ENCODE data around the gene TSPAN2. TPM values are rescaled to one million over a fixed set of nuclear protein-coding genes. Genes with fewer than 3 reads are reported as not detected.

TSPAN2 gene
- polyA plus RNA-seq, 1 of the 3 experiments (the other 2 are of a cell fraction), result 0.23 TPM

- no peak overlapping the region for H2AFZ ChIP-seq (ENCODE audit: low read depth)
- no peaks in the 10 kb centered on the region for H3K4me1 ChIP-seq (ENCODE audit: control insufficient read depth in 1 of 2, insufficient read depth in 2 of 2, low read depth in 1 of 2, low read length in 1 of 2)
- WGBS (ENCODE audit: low lambda C conversion rate), result 35% methylated on average over 9 of the region's 9 CpGs
- no peaks in the 10 kb centered on the region for H3K36me3 ChIP-seq (replicated peaks in 1 of 2; ENCODE audit: control insufficient read depth in 1 of 2, insufficient read depth in 2 of 2, low read length in 1 of 2)
- H3K4me3 ChIP-seq (ENCODE audit: low read depth in 2 of 2, low read length in 1 of 2), result no peak overlapping the region; a peak in 1 of 4 replicates
- no peaks in the 10 kb centered on the region for H3K9me3 ChIP-seq
- no peaks in the 10 kb centered on the region for H4K20me1 ChIP-seq (ENCODE audit: insufficient read depth)
- no peak overlapping the region for H3K4me2 ChIP-seq
- ChIA-PET CTCF (interaction anchor here (0.6 to 5.4 kb wide), 34 partner anchors 9 to 706 kb away, joined by 3 to 84 read pairs (median 5); partner anchors contain the start of genes TSHB and TSPAN2), POLR2A (no interaction called here)
- TF ChIP-seq TCF12 (IDR thresholded peaks at IDR 0.05) (no peak), TAF1 (IDR thresholded peaks at IDR 0.05; ENCODE audit: borderline replicate concordance, low read depth, low read length) (no peak), JUND (IDR thresholded peaks at IDR 0.05) (no peak), EZH2phosphoT487 (IDR thresholded peaks at IDR 0.05; ENCODE audit: borderline replicate concordance, low read depth) (no peak), YY1 (IDR thresholded peaks at IDR 0.05; ENCODE audit: low read depth) (no peak), RAD21 (IDR thresholded peaks at IDR 0.05; ENCODE audit: low read length) (peak; percentile 68), FOXJ3 (CRISPR knock-in tag; IDR thresholded peaks at IDR 0.05) (no peak), SMC3 (IDR thresholded peaks at IDR 0.05; ENCODE audit: low read depth, low read length) (peak; percentile 53), TEAD4 (IDR thresholded peaks at IDR 0.05; ENCODE audit: borderline replicate concordance, insufficient read depth) (no peak), CTCF (IDR thresholded peaks at IDR 0.05) (peak; percentile 88)
- TF ChIP-seq, protein P1, sequence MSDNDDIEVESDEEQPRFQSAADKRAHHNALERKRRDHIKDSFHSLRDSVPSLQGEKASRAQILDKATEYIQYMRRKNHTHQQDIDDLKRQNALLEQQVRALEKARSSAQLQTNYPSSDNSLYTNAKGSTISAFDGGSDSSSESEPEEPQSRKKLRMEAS (IDR thresholded peaks at IDR 0.05; ENCODE audit: low read depth), result no peak
- no peaks in the 10 kb centered on the region for H3K79me2 ChIP-seq (ENCODE audit: insufficient read depth)
- DNase-seq, result peak; percentile 61
- H3K27me3 ChIP-seq (ENCODE audit: insufficient read depth), result no peaks in the 10 kb centered on the region
- H3F3A ChIP-seq (replicated peaks; ENCODE audit: insufficient read depth), result no peaks in the 10 kb centered on the region
- no peak overlapping the region for H3K27ac ChIP-seq (ENCODE audit: low read depth in 2 of 2, low read length in 1 of 2)
- no peaks in the 10 kb centered on the region for H3K9me2 ChIP-seq
- no peak overlapping the region for H3K9ac ChIP-seq
Measured at GRCh38 chr1:115052454-115053083, 36.7 kb downstream of the TSPAN2 start.

DNA sequence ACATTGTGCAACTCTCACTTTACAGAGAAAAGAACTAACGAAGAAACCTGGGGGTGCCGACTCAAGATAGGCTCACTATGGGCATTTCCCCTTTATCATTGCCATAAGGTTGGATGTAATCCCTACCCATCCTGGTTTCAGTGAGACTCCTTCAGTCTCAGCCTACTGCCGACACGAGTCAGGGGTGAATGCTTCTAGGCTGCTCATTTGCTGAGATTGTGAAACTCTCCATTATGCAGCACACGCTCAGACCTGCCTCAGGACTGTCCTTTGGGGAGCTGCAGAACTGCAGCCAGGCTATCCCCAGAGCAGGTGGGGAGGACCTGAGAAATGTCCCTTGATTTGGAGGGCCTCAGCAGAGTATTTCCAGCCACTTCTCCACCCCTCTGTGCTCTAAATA lies 37.5 kb downstream of the TSPAN2 start:
- ChIA-PET POLR2A (no interaction called here), CTCF (interaction anchor here (0.5 to 5.4 kb wide), 21 partner anchors 10 to 705 kb away, joined by 3 to 84 read pairs (median 5); partner anchors contain the start of gene TSPAN2)
- no peaks in the 10 kb centered on the region for H3K36me3 ChIP-seq (replicated peaks in 1 of 2; ENCODE audit: control insufficient read depth in 1 of 2, insufficient read depth in 2 of 2, low read length in 1 of 2)
- 51% methylated on average over 4 of the region's 5 CpGs for WGBS (ENCODE audit: low lambda C conversion rate)
- DNase-seq, result no peak
- no peaks in the 10 kb centered on the region for H3K79me2 ChIP-seq (ENCODE audit: insufficient read depth)
- H3K9me3 ChIP-seq, result no peaks in the 10 kb centered on the region
- no peaks in the 10 kb centered on the region for H3K4me1 ChIP-seq (ENCODE audit: control insufficient read depth in 1 of 2, insufficient read depth in 2 of 2, low read depth in 1 of 2, low read length in 1 of 2)
- H3K4me3 ChIP-seq (ENCODE audit: low read depth in 2 of 2, low read length in 1 of 2), result no peak overlapping the region
- H3K27ac ChIP-seq (ENCODE audit: low read depth in 2 of 2, low read length in 1 of 2), result no peak overlapping the region
- no peaks in the 10 kb centered on the region for H3K9me2 ChIP-seq
- no peak overlapping the region for H3K4me2 ChIP-seq
- no peaks in the 10 kb centered on the region for H4K20me1 ChIP-seq (ENCODE audit: insufficient read depth)
- TF ChIP-seq RCOR1 (IDR thresholded peaks at IDR 0.05; ENCODE audit: low read length) (no peak), IRF3 (IDR thresholded peaks at IDR 0.05; ENCODE audit: low read depth, low read length) (no peak), FOXM1 (IDR thresholded peaks at IDR 0.05; ENCODE audit: low read depth) (no peak), FOXJ3 (CRISPR knock-in tag; IDR thresholded peaks at IDR 0.05) (no peak), EP300 (IDR thresholded peaks at IDR 0.05; ENCODE audit: borderline replicate concordance in 1 of 2, low read depth in 1 of 2, low read length in 1 of 2) (no peak), FOSL2 (IDR thresholded peaks at IDR 0.05; ENCODE audit: borderline replicate concordance, low read depth) (no peak), ELF1 (IDR thresholded peaks at IDR 0.05) (no peak), NRF1 (IDR thresholded peaks at IDR 0.05; ENCODE audit: low read depth, low read length) (no peak)
- TF ChIP-seq, protein P2, sequence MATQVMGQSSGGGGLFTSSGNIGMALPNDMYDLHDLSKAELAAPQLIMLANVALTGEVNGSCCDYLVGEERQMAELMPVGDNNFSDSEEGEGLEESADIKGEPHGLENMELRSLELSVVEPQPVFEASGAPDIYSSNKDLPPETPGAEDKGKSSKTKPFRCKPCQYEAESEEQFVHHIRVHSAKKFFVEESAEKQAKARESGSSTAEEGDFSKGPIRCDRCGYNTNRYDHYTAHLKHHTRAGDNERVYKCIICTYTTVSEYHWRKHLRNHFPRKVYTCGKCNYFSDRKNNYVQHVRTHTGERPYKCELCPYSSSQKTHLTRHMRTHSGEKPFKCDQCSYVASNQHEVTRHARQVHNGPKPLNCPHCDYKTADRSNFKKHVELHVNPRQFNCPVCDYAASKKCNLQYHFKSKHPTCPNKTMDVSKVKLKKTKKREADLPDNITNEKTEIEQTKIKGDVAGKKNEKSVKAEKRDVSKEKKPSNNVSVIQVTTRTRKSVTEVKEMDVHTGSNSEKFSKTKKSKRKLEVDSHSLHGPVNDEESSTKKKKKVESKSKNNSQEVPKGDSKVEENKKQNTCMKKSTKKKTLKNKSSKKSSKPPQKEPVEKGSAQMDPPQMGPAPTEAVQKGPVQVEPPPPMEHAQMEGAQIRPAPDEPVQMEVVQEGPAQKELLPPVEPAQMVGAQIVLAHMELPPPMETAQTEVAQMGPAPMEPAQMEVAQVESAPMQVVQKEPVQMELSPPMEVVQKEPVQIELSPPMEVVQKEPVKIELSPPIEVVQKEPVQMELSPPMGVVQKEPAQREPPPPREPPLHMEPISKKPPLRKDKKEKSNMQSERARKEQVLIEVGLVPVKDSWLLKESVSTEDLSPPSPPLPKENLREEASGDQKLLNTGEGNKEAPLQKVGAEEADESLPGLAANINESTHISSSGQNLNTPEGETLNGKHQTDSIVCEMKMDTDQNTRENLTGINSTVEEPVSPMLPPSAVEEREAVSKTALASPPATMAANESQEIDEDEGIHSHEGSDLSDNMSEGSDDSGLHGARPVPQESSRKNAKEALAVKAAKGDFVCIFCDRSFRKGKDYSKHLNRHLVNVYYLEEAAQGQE (IDR thresholded peaks at IDR 0.05; ENCODE audit: low read depth, low read length), result no peak
- TF ChIP-seq, protein P3, sequence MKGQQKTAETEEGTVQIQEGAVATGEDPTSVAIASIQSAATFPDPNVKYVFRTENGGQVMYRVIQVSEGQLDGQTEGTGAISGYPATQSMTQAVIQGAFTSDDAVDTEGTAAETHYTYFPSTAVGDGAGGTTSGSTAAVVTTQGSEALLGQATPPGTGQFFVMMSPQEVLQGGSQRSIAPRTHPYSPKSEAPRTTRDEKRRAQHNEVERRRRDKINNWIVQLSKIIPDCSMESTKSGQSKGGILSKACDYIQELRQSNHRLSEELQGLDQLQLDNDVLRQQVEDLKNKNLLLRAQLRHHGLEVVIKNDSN (IDR thresholded peaks at IDR 0.05; ENCODE audit: borderline replicate concordance, low read depth), result no peak
- no peaks in the 10 kb centered on the region for H3K27me3 ChIP-seq (ENCODE audit: insufficient read depth)
- H3K9ac ChIP-seq, result no peak overlapping the region
- no peak overlapping the region for H2AFZ ChIP-seq (ENCODE audit: low read depth)
- H3F3A ChIP-seq (replicated peaks; ENCODE audit: insufficient read depth), result no peaks in the 10 kb centered on the region
